ENCODE data around the gene ENDOG. TPM values are rescaled to one million over a fixed set of nuclear protein-coding genes. Genes with fewer than 3 reads are reported as not detected.
"Not testable (repeated sequence)": the region's sequence is repeated elsewhere in the genome, so short reads cannot be mapped to it uniquely, and the experiment has no call there.

ENDOG gene
- total and polyA plus RNA-seq, 4 donors, result 5.6 to 36.6 (median 27.7) TPM

GRCh38 chr9:128845186-128845931 lies 27.1 kb downstream of the ENDOG start:
- no peak for DNase-seq
- TF ChIP-seq CTCF (IDR thresholded peaks at IDR 0.05; ENCODE audit: control extremely low read depth, extremely low read depth), result no peak
- Histone ChIP-seq H3K36me3 (ENCODE audit: control insufficient read depth in 4 of 4, insufficient read depth in 4 of 4, low read length in 4 of 4) (no peaks in the 10 kb centered on the region), H3K9ac (ENCODE audit: insufficient read depth in 1 of 2, low read length in 2 of 2) (no peak overlapping the region), H3K9me3 (ENCODE audit: control insufficient read depth in 4 of 4, insufficient read depth in 3 of 4, low read length in 3 of 4) (peaks cover 0 to 2% (median 0%) of the 10 kb centered on the region in 4 donors), H3K4me3 (no peak overlapping the region), H3K4me1 (ENCODE audit: control insufficient read depth in 5 of 5, insufficient read depth in 5 of 5, low read length in 5 of 5) (no peaks in the 10 kb centered on the region), H3K27me3 (ENCODE audit: control insufficient read depth in 3 of 3, insufficient read depth in 3 of 3, low read length in 2 of 3) (no peaks in the 10 kb centered on the region), H3K27ac (ENCODE audit: low read depth in 1 of 2, low read length in 1 of 2) (no peak overlapping the region)
- ATAC-seq (ENCODE audit: insufficient read depth, low FRiP score), result no peak
- 82 to 89% methylated on average over 13 of the region's 13 CpGs for WGBS, 2 donors

GRCh38 chr9:128846680-128847030 lies 28.4 kb downstream of the ENDOG start:
- H3K36me3 ChIP-seq (ENCODE audit: control insufficient read depth in 4 of 4, insufficient read depth in 4 of 4, low read length in 4 of 4), result no peaks in the 10 kb centered on the region
- peaks cover 0 to 2% (median 0%) of the 10 kb centered on the region in 4 donors for H3K9me3 ChIP-seq (ENCODE audit: control insufficient read depth in 4 of 4, insufficient read depth in 3 of 4, low read length in 3 of 4)
- 95 to 98% methylated on average over 3 of the region's 3 CpGs for WGBS, 2 donors
- H3K4me1 ChIP-seq (ENCODE audit: control insufficient read depth in 5 of 5, insufficient read depth in 5 of 5, low read length in 5 of 5), result no peaks in the 10 kb centered on the region
- ATAC-seq (ENCODE audit: insufficient read depth, low FRiP score) (no peak), DNase-seq (no peak)
- H3K9ac ChIP-seq (ENCODE audit: insufficient read depth in 1 of 2, low read length in 2 of 2), result no peak overlapping the region
- H3K27me3 ChIP-seq (ENCODE audit: control insufficient read depth in 3 of 3, insufficient read depth in 3 of 3, low read length in 2 of 3), result no peaks in the 10 kb centered on the region
- no peak for TF ChIP-seq CTCF (IDR thresholded peaks at IDR 0.05; ENCODE audit: control extremely low read depth, extremely low read depth)
- no peak overlapping the region for H3K4me3 ChIP-seq
- no peak overlapping the region for H3K27ac ChIP-seq (ENCODE audit: low read depth in 1 of 2, low read length in 1 of 2)

- H3K36me3 ChIP-seq (ENCODE audit: control insufficient read depth in 4 of 4, insufficient read depth in 4 of 4, low read length in 4 of 4), result no peaks in the 10 kb centered on the region
- DNase-seq (no peak), ATAC-seq (ENCODE audit: insufficient read depth, low FRiP score) (no peak)
- WGBS, 2 donors, result 100% methylated on average over 1 of the region's 1 CpG
- H3K27ac ChIP-seq (ENCODE audit: low read depth in 1 of 2, low read length in 1 of 2), result no peak overlapping the region
- H3K4me1 ChIP-seq (ENCODE audit: control insufficient read depth in 5 of 5, insufficient read depth in 5 of 5, low read length in 5 of 5), result no peaks in the 10 kb centered on the region
- TF ChIP-seq CTCF (IDR thresholded peaks at IDR 0.05; ENCODE audit: control extremely low read depth, extremely low read depth), result no peak
- H3K9me3 ChIP-seq (ENCODE audit: control insufficient read depth in 4 of 4, insufficient read depth in 3 of 4, low read length in 3 of 4), result peaks cover 0 to 2% (median 0%) of the 10 kb centered on the region in 4 donors
- no peak overlapping the region for H3K9ac ChIP-seq (ENCODE audit: insufficient read depth in 1 of 2, low read length in 2 of 2)
- H3K4me3 ChIP-seq, result no peak overlapping the region
- H3K27me3 ChIP-seq (ENCODE audit: control insufficient read depth in 3 of 3, insufficient read depth in 3 of 3, low read length in 2 of 3), result no peaks in the 10 kb centered on the region
Measured at GRCh38 chr9:128847803-128848202, 29.5 kb downstream of the ENDOG start.

GRCh38 chr9:128851024-128851423 lies 32.7 kb downstream of the ENDOG start:
- H3K9ac ChIP-seq (ENCODE audit: insufficient read depth in 1 of 2, low read length in 2 of 2); ATAC-seq (ENCODE audit: insufficient read depth, low FRiP score); DNase-seq; H3K4me1 ChIP-seq (ENCODE audit: control insufficient read depth in 5 of 5, insufficient read depth in 5 of 5, low read length in 5 of 5); H3K27me3 ChIP-seq (ENCODE audit: control insufficient read depth in 3 of 3, insufficient read depth in 3 of 3, low read length in 2 of 3); H3K4me3 ChIP-seq; H3K36me3 ChIP-seq (ENCODE audit: control insufficient read depth in 4 of 4, insufficient read depth in 4 of 4, low read length in 4 of 4); H3K27ac ChIP-seq (ENCODE audit: low read depth in 1 of 2, low read length in 1 of 2); H3K9me3 ChIP-seq (ENCODE audit: control insufficient read depth in 4 of 4, insufficient read depth in 3 of 4, low read length in 3 of 4): not testable (repeated sequence)
- 87 to 92% methylated on average over 10 of the region's 10 CpGs for WGBS, 2 donors

Measured in lung (tissue), 12 donors.